Activated naive CD4-positive, alpha-beta T cell treated with anti-CD3 and anti-CD28 coated beads, Interleukin-2, amount 50 U/mL, for 72 hours (primary cell): ENCODE results near the gene DEFB131A. TPM values are rescaled to one million over a fixed set of nuclear protein-coding genes. Genes with fewer than 3 reads are reported as not detected.
"Not testable (repeated sequence)": the region's sequence is repeated elsewhere in the genome, so short reads cannot be mapped to it uniquely, and the experiment has no call there.

ENCODE experiments used
- ATAC-seq, 2 donors: fragments of 150-1000 bp; cut with Tn5 transposase; 2 replicates each; pipeline ENCODE4 v1.10.0; 2021; ENCODE audit warnings: mild to moderate bottlenecking in 2 of 2, moderate library complexity in 2 of 2
- DNase-seq, 2 donors: peaks; one replicate each; pipeline ENCODE4 v3.0.0; 2021 to 2022; ENCODE audit warnings: low spot score in 2 of 2
- H3K27ac Mint-ChIP-seq, 2 donors: one replicate each; pipeline ENCODE4 v1.8.0; 2022; ENCODE audit warnings: mild to moderate bottlenecking in 2 of 2, mixed read lengths in 2 of 2
- H3K36me3 Mint-ChIP-seq, 2 donors: one replicate each; pipeline ENCODE4 v1.8.0; 2022; ENCODE audit warnings: mixed read lengths in 2 of 2
- H3K9me3 Mint-ChIP-seq, 2 donors: one replicate each; pipeline ENCODE4 v1.8.0; 2022; ENCODE audit warnings: mixed read lengths in 2 of 2
- total RNA-seq, 2 donors: library from RNA; stranded (reverse); gene quantifications; one replicate each; pipeline ENCODE4 v1.2.3, GENCODE V29; 2022

The DEFB131A gene
- total RNA-seq, 2 donors from 2014 or later: not detected

GRCh38 chr4:9486880-9487279, 42.7 kb downstream of the DEFB131A start:
- ATAC-seq, DNase-seq, H3K9me3 Mint-ChIP-seq, H3K27ac Mint-ChIP-seq, H3K36me3 Mint-ChIP-seq: not testable (repeated sequence)

- H3K9me3 Mint-ChIP-seq, ATAC-seq, H3K36me3 Mint-ChIP-seq, H3K27ac Mint-ChIP-seq, DNase-seq: not testable (repeated sequence)
Observed at GRCh38 chr4:9488796-9489195, 44.6 kb downstream of the DEFB131A start.

DNA sequence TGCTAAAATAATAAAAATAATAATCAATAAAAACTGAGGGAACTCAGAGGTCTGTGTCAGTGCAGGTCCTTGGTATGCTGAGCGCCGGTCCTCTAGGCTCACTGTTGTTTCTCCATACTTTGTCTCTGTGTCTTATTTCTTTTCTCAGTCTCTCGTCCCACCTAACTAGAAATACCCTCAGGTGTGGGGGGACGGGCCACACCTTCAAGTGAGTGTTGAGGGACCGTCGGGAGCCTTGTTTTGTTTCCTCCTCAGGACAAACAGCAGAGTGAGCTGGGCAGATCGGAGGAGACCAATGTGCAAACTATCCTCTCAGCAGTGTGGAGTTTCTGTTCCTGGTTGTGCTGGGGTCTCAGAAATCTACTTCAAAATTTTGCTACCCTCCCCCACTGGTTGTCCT, 46.3 kb downstream of the DEFB131A start:
- not testable (repeated sequence) for H3K36me3 Mint-ChIP-seq, H3K27ac Mint-ChIP-seq, ATAC-seq, DNase-seq, H3K9me3 Mint-ChIP-seq

GRCh38 chr4:9490986-9491385, 46.8 kb downstream of the DEFB131A start:
- H3K9me3 Mint-ChIP-seq, H3K36me3 Mint-ChIP-seq, DNase-seq, H3K27ac Mint-ChIP-seq: not testable (repeated sequence)
- ATAC-seq: peak in 1 of 2 donors; percentile 50

GRCh38 chr4:9493589-9493988, 49.4 kb downstream of the DEFB131A start:
- not testable (repeated sequence) for H3K9me3 Mint-ChIP-seq, ATAC-seq, H3K27ac Mint-ChIP-seq, DNase-seq, H3K36me3 Mint-ChIP-seq

- H3K36me3 Mint-ChIP-seq, DNase-seq, H3K27ac Mint-ChIP-seq, ATAC-seq, H3K9me3 Mint-ChIP-seq: not testable (repeated sequence)
Observed at GRCh38 chr4:9494256-9495035, 50.2 kb downstream of the DEFB131A start.

DNA sequence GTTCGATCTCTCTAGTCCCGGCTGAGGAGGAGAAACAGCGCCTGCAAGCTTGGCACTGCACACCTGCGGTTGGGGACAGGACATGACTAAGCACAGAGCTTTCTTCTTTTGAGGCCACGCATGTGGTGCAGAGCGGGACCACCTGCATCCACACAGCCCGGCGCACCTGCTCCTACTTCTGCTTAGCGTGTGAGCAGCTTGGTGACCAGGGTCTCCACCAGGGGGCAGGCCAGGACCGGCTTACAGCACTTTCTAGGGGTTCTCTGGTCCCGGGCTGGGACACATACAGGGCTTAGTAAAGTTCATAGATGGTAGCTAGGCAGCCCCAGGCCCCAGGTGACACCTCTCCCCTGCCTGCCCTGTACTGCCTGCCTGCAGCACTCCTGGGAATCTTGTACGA, 51.2 kb downstream of the DEFB131A start:
- not testable (repeated sequence) for H3K36me3 Mint-ChIP-seq, ATAC-seq, H3K9me3 Mint-ChIP-seq, H3K27ac Mint-ChIP-seq
- peak in 1 of 2 donors; percentile 83 for DNase-seq

GRCh38 chr4:9497575-9498467, 53.6 kb downstream of the DEFB131A start:
- not testable (repeated sequence) for DNase-seq, H3K36me3 Mint-ChIP-seq, H3K27ac Mint-ChIP-seq, ATAC-seq, H3K9me3 Mint-ChIP-seq

- not testable (repeated sequence) for H3K27ac Mint-ChIP-seq, DNase-seq, H3K36me3 Mint-ChIP-seq, ATAC-seq, H3K9me3 Mint-ChIP-seq
Observed at GRCh38 chr4:9498468-9499040, 54.3 kb downstream of the DEFB131A start.

- not testable (repeated sequence) for H3K9me3 Mint-ChIP-seq, H3K36me3 Mint-ChIP-seq, ATAC-seq, DNase-seq, H3K27ac Mint-ChIP-seq
Observed at GRCh38 chr4:9499974-9500487, 55.8 kb downstream of the DEFB131A start.

Other genes starting within 250 kb of the DEFB131A start
- gene USP17L10, start 233.8 kb upstream of the DEFB131A start, total RNA-seq: not detected
- not detected for gene USP17L11, start 229.0 kb upstream of the DEFB131A start, total RNA-seq
- gene USP17L12, start 224.3 kb upstream of the DEFB131A start, total RNA-seq: not detected
- gene USP17L13, start 219.5 kb upstream of the DEFB131A start, total RNA-seq: not detected
- gene USP17L15, start 210.0 kb upstream of the DEFB131A start, total RNA-seq: not detected
- gene USP17L17, start 200.5 kb upstream of the DEFB131A start, total RNA-seq: not detected
- not detected for gene USP17L18, start 195.8 kb upstream of the DEFB131A start, total RNA-seq
- not detected for gene USP17L19, start 191.0 kb upstream of the DEFB131A start, total RNA-seq
- not detected for gene USP17L20, start 186.3 kb upstream of the DEFB131A start, total RNA-seq
- gene USP17L21, start 181.5 kb upstream of the DEFB131A start, total RNA-seq: not detected
- gene USP17L22, start 176.8 kb upstream of the DEFB131A start, total RNA-seq: not detected
- gene USP17L24, start 119.2 kb upstream of the DEFB131A start, total RNA-seq: not detected
- not detected for gene USP17L25, start 114.5 kb upstream of the DEFB131A start, total RNA-seq
- not detected for gene USP17L26, start 109.8 kb upstream of the DEFB131A start, total RNA-seq
- not detected for gene USP17L5, start 105.0 kb upstream of the DEFB131A start, total RNA-seq
- gene USP17L27, start 100.3 kb upstream of the DEFB131A start, total RNA-seq: not detected
- not detected for gene USP17L28, start 95.5 kb upstream of the DEFB131A start, total RNA-seq
- not detected for gene USP17L29, start 90.8 kb upstream of the DEFB131A start, total RNA-seq
- not detected for gene USP17L30, start 81.3 kb upstream of the DEFB131A start, total RNA-seq